Middle frontal gyrus (tissue), 1 donor: ENCODE measurements around the gene TMPO.
"Not testable (repeated sequence)": the region's sequence is repeated elsewhere in the genome, so short reads cannot be mapped to it uniquely, and the experiment has no call there.

Experiments used
- DNase-seq: peaks from one replicate; pipeline ENCODE4 v3.0.0-alpha.2; 2015; ENCODE audit warnings: low spot score; ENCODE audit errors: extremely low spot score

The TMPO gene

GRCh38 chr12:98578392-98578791, 63.0 kb downstream of the TMPO start:
- no peak for DNase-seq

- no peak for DNase-seq
Observed at GRCh38 chr12:98578821-98579220, 63.4 kb downstream of the TMPO start.

- DNase-seq: no peak
Observed at GRCh38 chr12:98579347-98579746, 64.0 kb downstream of the TMPO start.

- no peak for DNase-seq
Observed at GRCh38 chr12:98579835-98580234, 64.4 kb downstream of the TMPO start.

- no peak for DNase-seq
Observed at GRCh38 chr12:98580695-98581094, 65.3 kb downstream of the TMPO start.

GRCh38 chr12:98581101-98581500, 65.7 kb downstream of the TMPO start:
- no peak for DNase-seq

- DNase-seq: no peak
Observed at GRCh38 chr12:98582093-98582492, 66.7 kb downstream of the TMPO start.

GRCh38 chr12:98587084-98587483, 71.7 kb downstream of the TMPO start:
- no peak for DNase-seq

- no peak for DNase-seq
Observed at GRCh38 chr12:98591209-98591608, 75.8 kb downstream of the TMPO start.

- peak; percentile 4 for DNase-seq
Observed at GRCh38 chr12:98592825-98593322, 77.5 kb downstream of the TMPO start.

- peak; percentile 96 for DNase-seq
Observed at GRCh38 chr12:98593351-98594049, 78.1 kb downstream of the TMPO start, which contains the start of gene SLC25A3. Gene SLC25A3, plus strand, starts transcription at chr12:98593686. Its CDS starts 293 bp downstream, at chr12:98593979.

- no peak for DNase-seq
Observed at GRCh38 chr12:98594050-98594835, 78.9 kb downstream of the TMPO start.

GRCh38 chr12:98595243-98595988, 80.0 kb downstream of the TMPO start:
- no peak for DNase-seq

- not testable (repeated sequence) for DNase-seq
Observed at GRCh38 chr12:98597313-98597712, 81.9 kb downstream of the TMPO start.
